ENCODE measurements around the gene CRB1. TPM values are rescaled to one million over a fixed set of nuclear protein-coding genes. Genes with fewer than 3 reads are reported as not detected.

CRB1 gene
- total and polyA plus RNA-seq, 9 of the 15 experiments (the other 6 are each of a cell fraction or from before 2014, with no cell fraction given), result 0.04 to 0.10 TPM; not detected in 7

GRCh38 chr1:197485790-197486189 is 217.7 kb downstream of the CRB1 start (continued):
- TF ChIP-seq CHD7 (IDR thresholded peaks at IDR 0.05; ENCODE audit: low read depth, low read length), result no peak
